ENCODE measurements around the gene GALNT10. TPM values are rescaled to one million over a fixed set of nuclear protein-coding genes. Genes with fewer than 3 reads are reported as not detected.

Gene GALNT10
- total and polyA plus RNA-seq, 2 of the 8 experiments (the other 6 are each of a cell fraction or from before 2014, with no cell fraction given): 4.6 to 15.5 TPM

- H2BK12ac ChIP-seq (ENCODE audit: low read depth, low read length): no peak overlapping the region
- H3K79me2 ChIP-seq (ENCODE audit: control insufficient read depth in 1 of 2, insufficient read depth in 2 of 2, low read length in 2 of 2): no peaks in the 10 kb centered on the region
These were observed 210.8 kb downstream of the GALNT10 start for GRCh38 chr5:154401355-154401754.

More at GRCh38 chr5:154401355-154401754, 210.8 kb downstream of the GALNT10 start:
- Histone ChIP-seq H3K14ac (ENCODE audit: insufficient read length) (no peak overlapping the region), H3K4ac (replicated peaks; ENCODE audit: insufficient read length, low read depth, low read length) (no peak overlapping the region), H2BK5ac (ENCODE audit: low read depth, low read length) (no peak overlapping the region), H2AFZ (ENCODE audit: low read length) (no peak overlapping the region), H3K4me2 (ENCODE audit: insufficient read depth in 1 of 2, low read depth in 2 of 2, low read length in 2 of 2) (no peak overlapping the region), H4K91ac (replicated peaks; ENCODE audit: insufficient read length, low read length) (no peak overlapping the region), H2BK120ac (replicated peaks; ENCODE audit: low read depth, low read length) (no peak overlapping the region), H3K9ac (replicated peaks in 1 of 4; ENCODE audit: extremely low read depth in 1 of 4, low read depth in 3 of 4, low read length in 3 of 4) (no peak overlapping the region), H4K8ac (ENCODE audit: extremely low read depth, insufficient read depth, low read length) (no peak overlapping the region), H3K4me3 (ENCODE audit: extremely low read depth in 1 of 4, insufficient read depth in 2 of 4, low read depth in 3 of 4, low read length in 4 of 4) (no peak overlapping the region), H3K23me2 (ENCODE audit: low read depth, low read length) (no peaks in the 10 kb centered on the region), H2BK15ac (ENCODE audit: low read length) (no peak overlapping the region), H4K20me1 (replicated peaks in 1 of 2; ENCODE audit: control insufficient read depth in 1 of 2, insufficient read depth in 2 of 2, low read length in 2 of 2) (peaks cover 0 to 2% of the 10 kb centered on the region in 2 experiments), H2BK20ac (ENCODE audit: low read length) (no peak overlapping the region), H3K56ac (replicated peaks; ENCODE audit: insufficient read length, low read depth, low read length) (no peak overlapping the region), H3K27me3 (replicated peaks in 1 of 4; ENCODE audit: control insufficient read depth in 3 of 4, extremely low read depth in 1 of 4, insufficient read depth in 3 of 4, low read length in 3 of 4) (no peaks in the 10 kb centered on the region; a peak in 1 of 7 replicates), H3K36me3 (ENCODE audit: control insufficient read depth in 2 of 4, insufficient read depth in 4 of 4, low read length in 3 of 4) (no peaks in the 10 kb centered on the region), H3K79me1 (ENCODE audit: low read depth, low read length) (no peaks in the 10 kb centered on the region; the same call in 1 of the 2 replicates), H3K18ac (ENCODE audit: extremely low read depth, low read length) (no peak overlapping the region), H2AK5ac (ENCODE audit: low read depth, low read length) (no peak overlapping the region), H3K27ac (ENCODE audit: low read depth, low read length) (no peak overlapping the region), H3K23ac (ENCODE audit: insufficient read length) (no peak overlapping the region), H4K5ac (ENCODE audit: insufficient read length, low read depth, low read length) (no peak overlapping the region), H3K4me1 (replicated peaks in 1 of 4; ENCODE audit: control insufficient read depth in 3 of 4, insufficient read depth in 4 of 4, low read length in 3 of 4) (peaks cover 0 to 2% (median 0%) of the 10 kb centered on the region in 4 experiments; a peak in 2 of 7 replicates), H3K9me3 (ENCODE audit: insufficient read depth in 2 of 2, low read depth in 1 of 2, low read length in 1 of 2) (no peaks in the 10 kb centered on the region)
- TF ChIP-seq KDM5A (IDR thresholded peaks at IDR 0.05; ENCODE audit: low read length) (no peak), BACH1 (IDR thresholded peaks at IDR 0.05; ENCODE audit: low read length) (no peak)
- DNase-seq (ENCODE audit: low read depth in 1 of 2, low spot score in 2 of 2) (no peak), FAIRE-seq (no peak)
- CTCF ChIA-PET (ENCODE audit: partially characterized antibody): interaction anchor here (1.4 kb wide), 1 partner anchor 329 kb away, joined by 5 read pairs; no protein-coding TSS in a partner anchor
- POLR2A ChIA-PET (ENCODE audit: partially characterized antibody): no interaction called here
- WGBS, 2 experiments (ENCODE audit: extremely low coverage in 1 of 2, insufficient coverage in 1 of 2, insufficient read length in 1 of 2, insufficient replicate concordance in 2 of 2, low coverage in 1 of 2, low lambda C conversion rate in 2 of 2, missing lambda C conversion rate in 1 of 2): 88% methylated on average over 5 of the region's 5 CpGs; no CpG with 5 or more reads in 1 of the 2 experiments
